ENCODE measurements around the gene LTC4S.
"Not testable (repeated sequence)": the region's sequence is repeated elsewhere in the genome, so short reads cannot be mapped to it uniquely, and the experiment has no call there.

LTC4S gene, protein sequence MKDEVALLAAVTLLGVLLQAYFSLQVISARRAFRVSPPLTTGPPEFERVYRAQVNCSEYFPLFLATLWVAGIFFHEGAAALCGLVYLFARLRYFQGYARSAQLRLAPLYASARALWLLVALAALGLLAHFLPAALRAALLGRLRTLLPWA

DNA sequence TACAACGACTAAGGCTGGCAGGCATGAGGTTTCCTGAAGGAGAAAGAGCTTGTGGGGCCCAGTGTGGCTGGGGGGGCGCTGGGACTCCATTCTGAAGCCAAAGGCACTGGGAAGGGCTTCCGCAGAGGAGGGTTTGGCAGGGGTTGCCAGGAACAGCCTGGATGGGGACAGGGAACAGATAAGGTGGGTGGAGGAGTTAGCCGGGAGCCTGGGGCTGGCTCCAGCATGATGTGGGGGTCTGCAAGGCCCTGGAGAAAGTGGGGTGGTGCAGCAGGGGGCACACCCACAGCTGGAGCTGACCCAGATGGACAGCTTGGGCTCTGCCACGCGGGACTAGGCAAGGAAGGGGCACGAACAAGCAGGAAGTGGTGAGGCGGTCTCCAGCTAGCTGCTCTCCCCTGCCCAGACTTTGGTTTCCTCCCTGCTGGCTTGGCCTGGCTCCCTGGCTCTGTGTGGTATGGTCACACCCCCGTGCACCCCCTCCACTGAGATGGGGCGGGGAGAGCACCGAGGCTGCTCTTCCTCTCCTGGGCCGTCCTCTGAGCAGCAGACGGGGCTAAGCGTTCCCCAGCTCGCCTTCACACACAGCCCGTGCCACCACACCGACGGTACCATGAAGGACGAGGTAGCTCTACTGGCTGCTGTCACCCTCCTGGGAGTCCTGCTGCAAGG is at the start of gene LTC4S:
Gene LTC4S, plus strand, starts transcription at position 519 of the 672 bp plus-strand sequence. Its CDS starts 95 bp downstream, at position 614.
- peak in 1 of 2 experiments; percentile 35 for DNase-seq

DNA sequence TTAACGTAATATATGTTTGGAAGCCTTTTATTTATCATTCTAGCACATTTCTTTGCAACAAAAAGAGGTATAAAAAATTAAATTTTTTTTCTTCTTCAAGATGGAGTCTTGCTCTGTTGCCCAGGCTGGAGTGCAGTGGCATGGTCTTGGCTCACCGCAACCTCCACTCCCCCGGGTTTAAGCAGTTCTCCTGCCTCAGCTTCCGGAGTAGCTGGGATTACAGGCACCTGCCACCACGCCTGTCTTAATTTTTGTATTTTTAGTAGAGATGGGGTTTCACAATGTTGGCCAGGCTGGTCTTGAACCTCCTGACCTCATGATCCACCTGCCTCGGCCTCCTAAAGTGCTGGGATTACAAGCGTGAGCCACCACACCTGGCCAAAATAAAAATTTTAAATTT is 49.7 kb upstream of the LTC4S start:
- not testable (repeated sequence) for DNase-seq

DNA sequence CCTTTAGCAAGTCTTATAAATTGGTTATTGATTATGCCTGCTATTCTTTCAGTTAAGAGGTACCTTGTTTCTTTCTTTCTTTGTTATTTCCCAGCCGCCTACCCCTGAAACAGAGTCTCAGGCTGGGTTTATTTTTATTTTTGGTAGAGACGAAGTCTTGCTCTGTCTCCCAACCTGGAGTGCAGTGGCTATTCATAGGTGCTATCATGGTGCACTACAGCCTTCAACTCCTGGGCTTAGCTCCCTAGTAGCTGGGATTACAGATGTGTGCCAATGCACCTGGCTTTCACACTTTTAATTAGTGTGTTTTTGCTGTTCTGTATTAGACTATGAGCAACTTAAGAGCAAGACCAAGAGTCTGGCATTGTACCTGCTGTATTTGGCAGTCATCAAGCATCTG is 46.9 kb upstream of the LTC4S start:
- DNase-seq: no peak

- no peak for DNase-seq
These were observed 46.0 kb upstream of the LTC4S start for GRCh38 chr5:179747811-179748210.

- no peak for DNase-seq
These were observed 43.8 kb upstream of the LTC4S start for GRCh38 chr5:179749857-179750508.

DNA sequence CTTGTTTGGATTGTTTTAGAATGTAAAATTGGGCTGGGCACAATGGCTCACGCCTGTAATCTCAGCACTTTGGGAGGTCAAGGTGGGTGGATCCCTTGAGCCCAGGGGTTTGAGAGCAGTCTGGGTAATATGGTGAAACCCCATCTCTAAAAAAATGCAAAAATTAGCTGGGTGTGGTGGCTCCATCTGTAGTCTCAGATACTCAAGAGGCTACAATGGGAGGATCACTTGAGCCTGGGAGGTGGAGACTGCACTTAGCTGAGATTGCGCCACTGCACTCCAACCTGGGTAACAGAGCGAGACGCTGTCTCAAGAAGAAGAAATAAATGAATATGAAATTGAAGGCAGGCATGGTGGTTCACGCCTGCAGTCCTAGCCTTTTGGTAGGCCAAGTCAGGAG is 39.8 kb upstream of the LTC4S start:
- DNase-seq: no peak

DNA sequence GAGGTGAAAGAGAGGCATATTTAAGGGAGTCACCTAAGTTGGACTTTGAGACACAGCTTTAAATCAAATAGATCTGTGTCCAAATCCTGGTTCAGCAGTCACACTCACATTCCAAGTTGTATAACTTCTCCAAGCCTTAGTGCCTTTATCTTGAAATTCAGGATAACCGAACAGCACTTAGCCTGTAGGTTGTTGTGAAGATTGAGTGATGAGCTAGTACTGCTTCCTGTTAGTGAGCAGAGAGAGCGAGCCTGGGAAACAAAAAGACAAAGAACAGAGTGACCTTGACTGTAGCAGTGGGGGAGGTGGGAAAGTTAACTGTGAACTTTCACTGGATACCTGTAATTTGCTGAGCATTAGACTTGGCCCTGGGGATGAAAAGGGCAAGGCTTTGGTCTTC is 38.8 kb upstream of the LTC4S start:
- DNase-seq: no peak

- no peak for DNase-seq
These were observed 34.8 kb upstream of the LTC4S start for GRCh38 chr5:179758955-179759354.

GRCh38 chr5:179759581-179760551 is 33.9 kb upstream of the LTC4S start:
- peak; percentile 22 to 30 for DNase-seq

- DNase-seq: peak in 1 of 2 experiments; percentile 13
These were observed 31.6 kb upstream of the LTC4S start for GRCh38 chr5:179762079-179762780.

DNA sequence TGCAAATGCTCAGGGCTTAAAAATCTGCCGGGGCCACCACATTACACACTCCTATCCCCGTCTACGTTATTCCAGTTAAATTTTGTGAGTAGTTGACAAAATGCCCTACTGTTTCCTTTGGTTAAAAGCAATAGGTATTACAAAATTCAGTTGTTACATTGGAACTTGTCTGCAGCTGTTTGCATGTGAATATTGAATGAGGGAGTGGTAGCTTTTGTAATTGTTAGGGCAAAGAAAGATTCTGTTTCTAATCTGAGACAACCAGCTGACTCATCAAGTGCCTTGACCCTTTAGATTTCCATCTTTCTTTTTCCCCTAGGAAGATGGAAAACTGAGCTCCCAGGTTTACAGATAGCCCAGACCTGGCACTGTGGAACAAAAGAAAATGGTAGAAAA is 31.0 kb upstream of the LTC4S start:
- DNase-seq: no peak

- peak; percentile 39 to 52 for DNase-seq
These were observed 30.4 kb upstream of the LTC4S start for GRCh38 chr5:179763215-179763945.

DNA sequence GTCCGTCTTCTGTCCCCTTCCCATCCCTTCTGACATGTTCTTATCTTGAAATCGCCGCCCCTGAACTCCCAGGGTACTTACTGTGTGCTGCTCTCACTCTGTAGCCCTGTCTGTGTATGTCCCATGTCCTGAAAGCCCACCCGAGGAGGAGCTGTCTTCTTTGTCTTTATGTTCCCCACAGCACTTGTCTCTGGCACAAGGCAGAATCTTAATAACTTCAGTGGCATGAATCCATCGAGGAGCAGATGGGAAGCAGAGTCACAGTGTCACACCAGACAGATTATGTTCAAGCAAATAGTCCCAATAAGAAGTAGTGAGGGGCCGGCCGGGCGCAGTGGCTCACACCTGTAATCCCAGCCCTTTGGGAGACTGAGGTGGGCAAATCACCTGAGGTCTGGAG is 29.7 kb upstream of the LTC4S start:
- DNase-seq: no peak

DNA sequence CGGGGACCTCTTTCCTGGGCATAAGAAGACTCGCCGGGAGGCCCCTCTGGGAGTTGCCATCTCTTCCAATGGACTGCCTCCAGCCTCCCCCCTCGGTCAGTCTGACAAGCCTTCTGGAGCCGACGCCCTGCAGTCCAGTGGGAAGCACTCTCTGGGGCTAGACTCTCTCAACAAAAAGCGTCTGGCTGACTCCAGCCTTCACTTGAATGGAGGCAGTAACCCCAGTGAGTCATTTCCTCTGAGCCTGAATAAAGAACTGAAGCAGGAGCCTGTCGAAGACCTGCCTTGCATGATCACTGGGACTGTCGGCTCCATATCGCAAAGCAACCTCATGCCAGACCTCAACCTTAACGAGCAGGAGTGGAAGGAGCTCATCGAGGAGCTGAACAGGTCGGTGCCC is 28.4 kb upstream of the LTC4S start:
- DNase-seq: no peak

GRCh38 chr5:179766021-179766725 is 27.6 kb upstream of the LTC4S start:
- DNase-seq: no peak

DNA sequence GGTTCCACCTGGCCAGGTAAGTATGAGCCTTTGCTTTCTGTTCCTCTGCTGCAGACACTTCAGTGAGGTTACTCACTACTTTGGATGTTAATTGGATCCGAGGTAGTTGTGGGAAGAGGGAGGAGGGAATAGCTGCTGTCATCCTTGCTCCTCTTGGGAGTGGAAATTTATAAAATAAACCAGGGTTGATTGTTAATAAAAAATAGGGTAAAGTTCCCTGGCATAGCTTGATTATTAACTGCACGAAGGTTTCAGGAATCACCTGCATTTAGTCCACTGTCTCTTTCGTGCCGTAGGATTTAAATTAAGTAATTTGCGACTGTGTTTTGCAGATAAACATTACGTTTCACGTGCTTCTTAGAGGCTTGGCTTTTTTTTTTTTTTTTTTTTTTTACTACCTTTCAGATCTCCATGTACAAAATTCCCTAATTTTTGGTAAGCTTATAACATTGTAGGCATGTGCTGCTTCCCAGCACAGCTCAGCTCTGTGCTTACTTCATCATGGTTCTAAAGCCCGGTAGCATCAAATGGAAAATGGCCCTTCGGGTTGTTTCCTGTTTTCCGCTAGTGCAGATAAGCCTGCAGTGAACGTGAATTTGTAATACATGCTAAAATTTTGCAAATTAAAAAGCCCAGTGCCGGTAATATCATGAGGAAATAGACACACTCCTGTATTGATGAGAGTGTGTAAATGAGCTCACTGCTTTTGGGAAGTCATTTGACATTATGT is 26.9 kb upstream of the LTC4S start:
- no peak for DNase-seq

DNA sequence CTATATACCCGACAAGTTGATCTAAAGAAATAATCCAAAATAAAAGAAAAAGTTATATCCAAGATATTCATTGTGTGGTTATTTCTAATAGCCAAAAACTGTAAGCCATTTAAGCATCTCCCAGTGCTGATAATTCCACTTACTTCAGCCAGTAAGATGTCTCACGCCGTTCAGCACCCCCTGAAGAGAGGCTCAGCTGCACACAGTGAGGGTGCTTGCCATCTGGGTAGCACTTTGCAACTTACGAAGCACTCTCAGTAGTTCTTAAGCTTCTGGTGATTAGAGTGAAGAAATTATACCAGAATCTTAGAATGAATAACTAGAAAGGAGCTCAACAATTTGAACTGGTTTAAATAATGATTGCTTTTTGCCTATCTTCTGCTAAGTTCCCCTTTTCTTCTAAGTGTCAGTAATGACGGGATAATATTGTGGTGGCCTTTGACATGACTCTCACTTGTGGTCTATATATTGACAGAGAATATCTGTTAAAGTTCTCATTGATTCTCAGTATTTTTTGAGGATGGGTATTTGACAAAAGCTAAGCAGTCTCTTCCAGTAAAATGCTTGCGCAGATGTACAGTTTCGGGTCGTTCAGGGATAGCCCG is 26.2 kb upstream of the LTC4S start:
- no peak for DNase-seq

DNA sequence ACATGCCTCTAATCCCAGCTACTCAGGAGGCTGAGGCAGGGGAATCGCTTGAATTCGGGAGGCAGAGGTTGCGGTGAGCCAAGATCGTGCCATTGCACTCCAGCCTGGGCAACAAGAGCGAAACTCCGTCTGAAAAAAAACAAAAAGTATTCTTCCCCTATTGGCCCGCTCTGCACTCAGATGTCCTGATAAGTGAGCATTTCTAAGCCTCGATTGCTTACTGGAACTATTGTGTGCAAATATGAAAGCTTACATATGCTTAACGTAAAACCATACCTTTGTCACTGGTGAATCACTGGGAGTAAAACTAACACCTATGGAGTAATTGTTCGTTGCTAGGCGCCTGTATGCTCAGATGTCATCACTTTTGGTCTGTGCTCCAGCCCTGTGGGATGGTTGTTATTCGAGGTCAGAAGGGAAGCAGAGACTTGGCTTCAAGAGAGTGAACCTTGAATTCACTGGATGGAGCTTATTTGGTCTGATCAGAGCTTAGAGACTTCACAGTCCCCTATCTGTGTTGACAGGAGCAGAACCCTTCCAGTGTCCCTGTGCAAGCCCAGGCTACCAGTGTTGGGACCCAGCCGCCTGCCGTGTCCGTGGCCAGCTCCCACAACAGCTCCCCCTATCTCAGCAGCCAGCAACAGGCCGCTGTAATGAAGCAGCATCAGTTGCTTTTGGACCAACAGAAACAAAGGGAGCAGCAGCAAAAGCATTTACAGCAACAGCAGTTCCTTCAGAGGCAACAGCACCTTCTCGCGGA is 25.3 kb upstream of the LTC4S start:
- no peak for DNase-seq

DNA sequence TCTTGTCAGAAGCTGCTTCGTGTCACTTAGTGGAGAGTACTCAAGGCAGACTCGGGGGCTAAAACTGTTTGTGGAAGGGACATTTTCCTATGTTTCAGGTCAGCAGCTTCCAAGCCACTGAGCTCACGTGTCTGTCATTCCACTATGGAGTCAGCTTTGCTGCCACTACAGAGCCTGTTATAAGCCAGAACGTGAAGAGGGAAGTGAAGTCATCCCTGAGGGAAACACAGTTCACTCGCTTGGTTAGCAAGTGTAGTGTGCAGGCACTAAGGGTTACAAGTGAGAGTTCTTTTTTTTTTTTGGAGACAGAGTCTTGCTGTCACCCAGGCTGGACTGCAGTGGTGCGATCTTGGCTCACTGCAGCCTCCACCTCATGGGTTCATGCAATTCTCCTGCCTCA is 24.5 kb upstream of the LTC4S start:
- no peak for DNase-seq
